HG03342 (cell line): ENCODE measurements around the gene RAI2.

ENCODE experiments used
- ATAC-seq: cut with Tn5 transposase; IDR thresholded peaks from one replicate; pipeline ENCODE4 v1.9.1; 2021; ENCODE audit warnings: mild to moderate bottlenecking, moderate library complexity; ENCODE audit not compliant: unreplicated experiment

Gene RAI2

GRCh38 chrX:17829566-17829965, 31.5 kb downstream of the RAI2 start:
- ATAC-seq: no peak

GRCh38 chrX:17828171-17828570, 32.9 kb downstream of the RAI2 start:
- ATAC-seq: no peak

- ATAC-seq: no peak
Observed at GRCh38 chrX:17826609-17827496, 34.2 kb downstream of the RAI2 start.

GRCh38 chrX:17824980-17825379, 36.1 kb downstream of the RAI2 start:
- ATAC-seq: no peak

GRCh38 chrX:17822351-17822750, 38.7 kb downstream of the RAI2 start:
- ATAC-seq: no peak

- no peak for ATAC-seq
Observed at GRCh38 chrX:17820100-17820499, 41.0 kb downstream of the RAI2 start.

- no peak for ATAC-seq
Observed at GRCh38 chrX:17818726-17819125, 42.4 kb downstream of the RAI2 start.

- no peak for ATAC-seq
Observed at GRCh38 chrX:17817251-17817650, 43.8 kb downstream of the RAI2 start.

- ATAC-seq: no peak
Observed at GRCh38 chrX:17814557-17814956, 46.5 kb downstream of the RAI2 start.

GRCh38 chrX:17814059-17814458, 47.0 kb downstream of the RAI2 start:
- ATAC-seq: no peak

GRCh38 chrX:17813277-17813676, 47.8 kb downstream of the RAI2 start:
- ATAC-seq: no peak

GRCh38 chrX:17812763-17813162, 48.3 kb downstream of the RAI2 start:
- ATAC-seq: no peak

GRCh38 chrX:17809984-17810383, 51.1 kb downstream of the RAI2 start:
- ATAC-seq: no peak

- ATAC-seq: no peak
Observed at GRCh38 chrX:17809273-17809672, 51.8 kb downstream of the RAI2 start.

GRCh38 chrX:17805120-17805519, 56.0 kb downstream of the RAI2 start:
- no peak for ATAC-seq

- ATAC-seq: no peak
Observed at GRCh38 chrX:17803449-17803848, 57.6 kb downstream of the RAI2 start.

GRCh38 chrX:17802756-17803155, 58.3 kb downstream of the RAI2 start:
- no peak for ATAC-seq

GRCh38 chrX:17801431-17801830, 59.7 kb downstream of the RAI2 start:
- no peak for ATAC-seq

- ATAC-seq: no peak
Observed at GRCh38 chrX:17798921-17799320, 62.2 kb downstream of the RAI2 start.

- ATAC-seq: no peak
Observed at GRCh38 chrX:17792826-17793225, 68.3 kb downstream of the RAI2 start.

- no peak for ATAC-seq
Observed at GRCh38 chrX:17788956-17789562, 72.0 kb downstream of the RAI2 start.

GRCh38 chrX:17788439-17788838, 72.7 kb downstream of the RAI2 start:
- ATAC-seq: peak; percentile 56
